GM11168 (cell line): ENCODE measurements around the gene APOBEC3C.
"Not testable (repeated sequence)": the region's sequence is repeated elsewhere in the genome, so short reads cannot be mapped to it uniquely, and the experiment has no call there.

ENCODE experiments used
- in situ Hi-C: fragments of 300-500 bp; cut with MboI; formaldehyde crosslinking; loops from one replicate; pipeline ENCODE4 v1.12.0; 2022; ENCODE audit warnings: low sequenced_read_pairs; ENCODE audit not compliant: unreplicated experiment

The APOBEC3C gene

GRCh38 chr22:39013942-39014722 lies at the start of gene APOBEC3C:
Gene APOBEC3C, plus strand, starts transcription at chr22:39014257. Its CDS starts 106 bp downstream, at chr22:39014363.
- in situ Hi-C loops: loop anchor here (5.0 kb wide), 1 partner anchor 103 kb away; no protein-coding TSS in a partner anchor

- in situ Hi-C loops: no loop called here
These were observed 49.8 kb upstream of the APOBEC3C start for GRCh38 chr22:38964306-38964705.

GRCh38 chr22:38964989-38965388 lies 49.1 kb upstream of the APOBEC3C start:
- in situ Hi-C loops: no loop called here

GRCh38 chr22:38965614-38966379 lies 48.3 kb upstream of the APOBEC3C start:
- in situ Hi-C loops: no loop called here

GRCh38 chr22:38966380-38966702 lies 47.7 kb upstream of the APOBEC3C start:
- in situ Hi-C loops: no loop called here

- in situ Hi-C loops: no loop called here
These were observed 47.1 kb upstream of the APOBEC3C start for GRCh38 chr22:38966942-38967341.

GRCh38 chr22:38967451-38968450 lies 46.3 kb upstream of the APOBEC3C start:
- in situ Hi-C loops: no loop called here

- in situ Hi-C loops: no loop called here
These were observed 45.3 kb upstream of the APOBEC3C start for GRCh38 chr22:38968801-38969200.

GRCh38 chr22:38970551-38970950 lies 43.5 kb upstream of the APOBEC3C start:
- in situ Hi-C loops: no loop called here

- in situ Hi-C loops: no loop called here
These were observed 42.9 kb upstream of the APOBEC3C start for GRCh38 chr22:38971202-38971601.

- in situ Hi-C loops: no loop called here
These were observed 42.3 kb upstream of the APOBEC3C start for GRCh38 chr22:38971791-38972190.

- in situ Hi-C loops: no loop called here
These were observed 41.5 kb upstream of the APOBEC3C start for GRCh38 chr22:38972558-38972957.

- in situ Hi-C loops: no loop called here
These were observed 40.5 kb upstream of the APOBEC3C start for GRCh38 chr22:38973289-38974169.

- in situ Hi-C loops: no loop called here
These were observed 39.8 kb upstream of the APOBEC3C start for GRCh38 chr22:38974170-38974825.

GRCh38 chr22:38974826-38975175 lies 39.3 kb upstream of the APOBEC3C start:
- in situ Hi-C loops: no loop called here

- in situ Hi-C loops: not testable (repeated sequence)
These were observed 36.8 kb upstream of the APOBEC3C start for GRCh38 chr22:38977289-38977688.

GRCh38 chr22:38980587-38980986 lies 33.5 kb upstream of the APOBEC3C start:
- in situ Hi-C loops: not testable (repeated sequence)

GRCh38 chr22:38981005-38981991 lies 32.8 kb upstream of the APOBEC3C start:
- in situ Hi-C loops: no loop called here
